ENCODE data around the gene POLR1E. TPM values are rescaled to one million over a fixed set of nuclear protein-coding genes. Genes with fewer than 3 reads are reported as not detected.

POLR1E gene
- total RNA-seq, 1 experiment from 2014 or later, result 60.9 TPM

DNA sequence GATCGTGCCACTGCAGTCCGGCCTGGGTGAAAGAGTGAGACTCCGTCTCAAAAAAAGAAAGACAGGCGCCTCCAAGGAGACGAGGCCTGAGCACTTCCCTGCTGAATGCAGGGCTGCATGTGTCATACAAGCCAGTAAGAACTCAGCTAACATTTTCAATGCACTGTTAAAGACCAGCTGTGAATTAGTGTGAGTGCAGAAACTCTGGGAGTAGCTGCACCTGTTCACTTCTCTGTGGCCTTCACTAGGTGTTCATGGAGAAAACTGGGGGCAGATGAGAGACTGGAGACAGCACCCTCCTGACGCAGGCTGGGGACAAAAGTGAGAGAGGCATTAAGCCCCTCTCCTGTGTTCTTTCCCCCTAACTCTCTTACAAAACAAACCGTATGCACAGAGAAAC, 48.7 kb downstream of the POLR1E start:
- ATAC-seq (no peak), DNase-seq (ENCODE audit: low read depth, low spot score) (no peak)
- no peak for TF ChIP-seq YY1 (IDR thresholded peaks at IDR 0.05; ENCODE audit: extremely low read depth, insufficient replicate concordance, low read depth, low read length)
- TF ChIP-seq EGR1 (IDR thresholded peaks at IDR 0.05; ENCODE audit: low read depth), result no peak
- TF ChIP-seq RAD21 (IDR thresholded peaks at IDR 0.05; ENCODE audit: low read depth), result no peak
- TF ChIP-seq ZNF274 (IDR thresholded peaks at IDR 0.05; ENCODE audit: low read depth, low read length), result no peak
- TF ChIP-seq CBX3 (IDR thresholded peaks at IDR 0.05; ENCODE audit: low read depth), result no peak
- no peak for TF ChIP-seq EZH2 (IDR thresholded peaks at IDR 0.05)
- no peak for TF ChIP-seq JUND (IDR thresholded peaks at IDR 0.05)
- TF ChIP-seq SIN3A (IDR thresholded peaks at IDR 0.05; ENCODE audit: low read depth), result no peak
- TF ChIP-seq SP1 (IDR thresholded peaks at IDR 0.05; ENCODE audit: low read depth), result no peak
- TF ChIP-seq, protein P1, sequence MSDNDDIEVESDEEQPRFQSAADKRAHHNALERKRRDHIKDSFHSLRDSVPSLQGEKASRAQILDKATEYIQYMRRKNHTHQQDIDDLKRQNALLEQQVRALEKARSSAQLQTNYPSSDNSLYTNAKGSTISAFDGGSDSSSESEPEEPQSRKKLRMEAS (IDR thresholded peaks at IDR 0.05), result no peak
- no peak for TF ChIP-seq POLR2AphosphoS5 (IDR thresholded peaks at IDR 0.05; ENCODE audit: low read depth, low read length)
- TF ChIP-seq SRF (IDR thresholded peaks at IDR 0.05; ENCODE audit: low read depth), result no peak

DNA sequence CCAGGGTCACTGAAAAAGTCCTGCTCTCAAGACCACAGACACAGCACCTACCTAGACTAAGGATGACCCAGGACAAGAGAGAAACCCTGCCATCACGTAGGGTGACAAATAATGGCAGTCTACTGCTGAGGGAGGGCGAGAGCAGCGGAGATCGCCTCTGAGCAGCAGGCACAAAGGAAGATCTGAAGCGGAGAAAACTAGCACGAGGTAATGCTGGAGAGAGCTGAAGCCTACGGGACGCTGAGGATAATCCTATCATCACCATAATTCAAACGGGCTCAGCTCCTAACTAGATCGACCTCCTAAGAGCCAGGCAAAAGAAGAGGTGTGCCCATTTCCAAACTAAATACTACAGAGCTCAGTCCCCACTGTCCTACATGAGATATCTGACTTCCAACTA, 49.2 kb downstream of the POLR1E start:
- H3K9me3 ChIP-seq (ENCODE audit: control insufficient read depth in 1 of 2, insufficient read depth in 1 of 2, low read depth in 1 of 2, low read length in 2 of 2), result no peaks in the 10 kb centered on the region
- no peaks in the 10 kb centered on the region for H3K4me1 ChIP-seq (ENCODE audit: control insufficient read depth in 1 of 2, insufficient read depth in 2 of 2, low read length in 2 of 2)
- ChIA-PET POLR2A (no interaction called here), CTCF (no interaction called here), RAD21 (ENCODE audit: low non-redundant PET in 1 of 2, low total read pairs in 2 of 2, uncharacterized antibody in 2 of 2, unreplicated experiment in 2 of 2) (no interaction called here)
- ATAC-seq, result no peak
- no peak overlapping the region for H2AFZ ChIP-seq (ENCODE audit: low read depth, low read length, poor library complexity, severe bottlenecking)
- no peaks in the 10 kb centered on the region for H3K79me2 ChIP-seq (ENCODE audit: insufficient read depth, low read length)
- no peaks in the 10 kb centered on the region for H4K20me1 ChIP-seq (ENCODE audit: insufficient read depth)
- no peaks in the 10 kb centered on the region for H3K36me3 ChIP-seq (ENCODE audit: control insufficient read depth in 1 of 2, insufficient read depth in 2 of 2, low read length in 2 of 2)
- H3K4me2 ChIP-seq (ENCODE audit: low read length), result no peak overlapping the region
- no peak overlapping the region for H3K27ac ChIP-seq (ENCODE audit: low read depth, low read length)
- no peaks in the 10 kb centered on the region for H3K27me3 ChIP-seq (ENCODE audit: insufficient read depth, low read length)
- H3K4me3 ChIP-seq (replicated peaks in 1 of 2; ENCODE audit: low read depth in 1 of 2, low read length in 2 of 2), result no peak overlapping the region
- BruUV-seq (replicated peaks), result no TSS peak
- no peaks in the 10 kb centered on the region for H3K9me2 ChIP-seq (ENCODE audit: insufficient read depth)
- intact Hi-C loops (cut with micrococcal nuclease), result no loop called here
- DNase-seq (ENCODE audit: low read depth, low spot score), result no peak
- no peak overlapping the region for H3K9ac ChIP-seq (ENCODE audit: low read length)
- no peak for TF ChIP-seq ELF1 (IDR thresholded peaks at IDR 0.05; ENCODE audit: borderline replicate concordance, low read depth)
- TF ChIP-seq RAD21 (IDR thresholded peaks at IDR 0.05; ENCODE audit: low read depth), result no peak
- TF ChIP-seq CEBPB (IDR thresholded peaks at IDR 0.05; ENCODE audit: low read depth), result no peak
- no peak for TF ChIP-seq ZBTB33 (IDR thresholded peaks at IDR 0.05; ENCODE audit: extremely low read depth, insufficient replicate concordance, low read length)
- TF ChIP-seq SP1 (IDR thresholded peaks at IDR 0.05; ENCODE audit: low read depth), result no peak
- TF ChIP-seq, protein P2, sequence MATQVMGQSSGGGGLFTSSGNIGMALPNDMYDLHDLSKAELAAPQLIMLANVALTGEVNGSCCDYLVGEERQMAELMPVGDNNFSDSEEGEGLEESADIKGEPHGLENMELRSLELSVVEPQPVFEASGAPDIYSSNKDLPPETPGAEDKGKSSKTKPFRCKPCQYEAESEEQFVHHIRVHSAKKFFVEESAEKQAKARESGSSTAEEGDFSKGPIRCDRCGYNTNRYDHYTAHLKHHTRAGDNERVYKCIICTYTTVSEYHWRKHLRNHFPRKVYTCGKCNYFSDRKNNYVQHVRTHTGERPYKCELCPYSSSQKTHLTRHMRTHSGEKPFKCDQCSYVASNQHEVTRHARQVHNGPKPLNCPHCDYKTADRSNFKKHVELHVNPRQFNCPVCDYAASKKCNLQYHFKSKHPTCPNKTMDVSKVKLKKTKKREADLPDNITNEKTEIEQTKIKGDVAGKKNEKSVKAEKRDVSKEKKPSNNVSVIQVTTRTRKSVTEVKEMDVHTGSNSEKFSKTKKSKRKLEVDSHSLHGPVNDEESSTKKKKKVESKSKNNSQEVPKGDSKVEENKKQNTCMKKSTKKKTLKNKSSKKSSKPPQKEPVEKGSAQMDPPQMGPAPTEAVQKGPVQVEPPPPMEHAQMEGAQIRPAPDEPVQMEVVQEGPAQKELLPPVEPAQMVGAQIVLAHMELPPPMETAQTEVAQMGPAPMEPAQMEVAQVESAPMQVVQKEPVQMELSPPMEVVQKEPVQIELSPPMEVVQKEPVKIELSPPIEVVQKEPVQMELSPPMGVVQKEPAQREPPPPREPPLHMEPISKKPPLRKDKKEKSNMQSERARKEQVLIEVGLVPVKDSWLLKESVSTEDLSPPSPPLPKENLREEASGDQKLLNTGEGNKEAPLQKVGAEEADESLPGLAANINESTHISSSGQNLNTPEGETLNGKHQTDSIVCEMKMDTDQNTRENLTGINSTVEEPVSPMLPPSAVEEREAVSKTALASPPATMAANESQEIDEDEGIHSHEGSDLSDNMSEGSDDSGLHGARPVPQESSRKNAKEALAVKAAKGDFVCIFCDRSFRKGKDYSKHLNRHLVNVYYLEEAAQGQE (IDR thresholded peaks at IDR 0.05; ENCODE audit: low read depth), result no peak
- TF ChIP-seq ZNF274 (IDR thresholded peaks at IDR 0.05; ENCODE audit: low read depth, low read length), result no peak
- TF ChIP-seq ZFX (IDR thresholded peaks at IDR 0.05), result no peak
- TF ChIP-seq SRF (IDR thresholded peaks at IDR 0.05; ENCODE audit: low read depth), result no peak
- TF ChIP-seq FOSL1 (IDR thresholded peaks at IDR 0.05; ENCODE audit: low read depth), result no peak

More for the DNA sequence above, 48.7 kb downstream of the POLR1E start:
- no peaks in the 10 kb centered on the region for H3K79me2 ChIP-seq (ENCODE audit: insufficient read depth, low read length)
- no peak overlapping the region for H3K27ac ChIP-seq (ENCODE audit: low read depth, low read length)
- no peak overlapping the region for H3K4me3 ChIP-seq (replicated peaks in 1 of 2; ENCODE audit: low read depth in 1 of 2, low read length in 2 of 2)
- H3K9me3 ChIP-seq (ENCODE audit: control insufficient read depth in 1 of 2, insufficient read depth in 1 of 2, low read depth in 1 of 2, low read length in 2 of 2), result no peaks in the 10 kb centered on the region
- no peak overlapping the region for H2AFZ ChIP-seq (ENCODE audit: low read depth, low read length, poor library complexity, severe bottlenecking)
- no peaks in the 10 kb centered on the region for H3K27me3 ChIP-seq (ENCODE audit: insufficient read depth, low read length)
- no peak overlapping the region for H3K4me2 ChIP-seq (ENCODE audit: low read length)
- RAD21 ChIA-PET (ENCODE audit: low non-redundant PET in 1 of 2, low total read pairs in 2 of 2, uncharacterized antibody in 2 of 2, unreplicated experiment in 2 of 2), result no interaction called here
- CTCF ChIA-PET, result no interaction called here
- POLR2A ChIA-PET, result no interaction called here
- H3K36me3 ChIP-seq (ENCODE audit: control insufficient read depth in 1 of 2, insufficient read depth in 2 of 2, low read length in 2 of 2), result no peaks in the 10 kb centered on the region
- no peaks in the 10 kb centered on the region for H4K20me1 ChIP-seq (ENCODE audit: insufficient read depth)
- no peaks in the 10 kb centered on the region for H3K9me2 ChIP-seq (ENCODE audit: insufficient read depth)
- no TSS peak for BruUV-seq (replicated peaks)
- no peak overlapping the region for H3K9ac ChIP-seq (ENCODE audit: low read length)
- H3K4me1 ChIP-seq (ENCODE audit: control insufficient read depth in 1 of 2, insufficient read depth in 2 of 2, low read length in 2 of 2), result no peaks in the 10 kb centered on the region
- intact Hi-C loops (cut with micrococcal nuclease), result no loop called here
